Measurements from ENCODE around the gene TACR1.
"Not testable (repeated sequence)": the region's sequence is repeated elsewhere in the genome, so short reads cannot be mapped to it uniquely, and the experiment has no call there.

The TACR1 gene

DNA sequence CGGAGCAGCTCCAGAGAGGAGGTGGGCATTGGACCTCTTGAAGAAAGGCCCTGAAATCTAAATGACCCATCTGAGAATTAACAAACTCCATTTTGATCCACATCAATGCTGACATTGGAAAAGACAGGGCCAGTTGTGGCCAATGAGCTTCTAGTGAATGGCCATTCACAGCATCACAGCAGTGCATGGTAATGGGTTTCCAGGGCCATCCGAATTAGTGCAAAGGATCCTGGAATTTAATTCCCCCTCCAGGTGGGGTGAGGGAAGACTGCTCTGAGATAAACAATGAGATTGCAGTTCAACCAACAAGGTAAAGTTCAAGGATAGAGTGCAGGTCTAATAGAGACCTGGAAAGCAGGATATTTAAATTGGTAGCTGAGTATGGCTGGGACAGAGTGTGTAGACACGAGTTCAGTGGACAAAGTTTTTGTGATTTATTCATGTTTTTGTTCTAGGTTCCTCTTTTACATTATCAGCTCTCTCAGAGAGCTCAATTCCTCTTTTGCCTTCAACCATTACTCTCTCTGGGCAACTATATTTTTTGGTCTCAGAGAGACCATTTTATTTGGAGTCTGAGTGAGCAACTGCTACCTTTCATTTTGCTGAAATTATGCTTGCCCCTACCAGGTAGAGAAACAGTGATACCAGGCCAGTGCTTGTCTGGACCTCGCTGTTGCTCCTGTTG lies 5.0 kb downstream of the TACR1 start:
- DNase-seq = no peak

DNA sequence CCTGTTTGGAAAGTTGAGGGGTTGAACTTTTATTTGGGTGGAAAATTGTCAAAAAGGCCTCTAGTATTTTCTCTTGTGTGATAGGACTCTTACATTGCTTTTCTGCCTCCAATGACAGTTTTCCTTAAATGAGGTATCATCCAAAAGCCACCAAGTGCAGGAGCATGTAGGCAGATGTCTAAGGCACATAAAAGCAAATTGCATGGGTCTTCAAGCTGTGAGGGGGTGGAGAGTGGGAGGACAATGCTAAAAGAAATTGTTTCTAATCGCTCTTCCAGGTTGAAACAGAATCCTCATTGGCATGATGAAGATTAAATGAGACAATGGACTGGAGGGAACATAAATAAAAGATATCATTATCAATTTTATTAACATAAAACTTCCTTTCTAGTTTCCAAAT lies 6.8 kb downstream of the TACR1 start:
- DNase-seq = no peak

DNA sequence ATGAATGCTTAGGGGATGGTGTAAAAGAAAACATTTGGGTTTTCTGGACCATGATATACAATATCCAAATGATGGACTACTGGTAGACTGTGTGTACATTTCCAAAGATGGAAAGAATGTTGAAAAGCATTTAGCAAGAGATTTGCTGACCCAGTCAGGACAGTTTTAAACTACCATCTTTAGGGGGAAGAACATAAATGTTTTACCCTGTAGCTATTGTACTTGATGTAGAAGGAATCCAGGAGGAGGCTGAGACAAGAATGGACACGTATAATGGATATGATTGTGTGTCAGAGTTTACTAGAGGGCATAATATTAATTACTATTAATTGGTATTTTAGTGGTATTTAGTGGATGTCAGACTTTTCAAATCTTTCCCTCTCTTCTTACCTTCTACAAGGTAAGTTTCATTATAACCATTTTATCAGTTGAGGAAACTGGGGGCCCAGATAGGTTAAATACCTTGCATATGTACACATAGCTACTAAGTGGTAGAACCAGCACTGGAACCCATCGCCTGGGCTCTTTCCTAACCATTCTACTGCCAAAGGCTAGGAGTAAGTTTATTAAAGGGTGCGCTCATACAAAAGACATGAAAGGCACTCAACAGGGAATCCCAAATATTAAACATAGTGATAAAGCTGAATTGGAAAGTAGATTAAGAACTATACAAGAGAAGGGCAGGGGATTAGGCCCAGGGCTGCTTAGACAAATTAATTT lies 8.9 kb downstream of the TACR1 start:
- no peak for DNase-seq

DNA sequence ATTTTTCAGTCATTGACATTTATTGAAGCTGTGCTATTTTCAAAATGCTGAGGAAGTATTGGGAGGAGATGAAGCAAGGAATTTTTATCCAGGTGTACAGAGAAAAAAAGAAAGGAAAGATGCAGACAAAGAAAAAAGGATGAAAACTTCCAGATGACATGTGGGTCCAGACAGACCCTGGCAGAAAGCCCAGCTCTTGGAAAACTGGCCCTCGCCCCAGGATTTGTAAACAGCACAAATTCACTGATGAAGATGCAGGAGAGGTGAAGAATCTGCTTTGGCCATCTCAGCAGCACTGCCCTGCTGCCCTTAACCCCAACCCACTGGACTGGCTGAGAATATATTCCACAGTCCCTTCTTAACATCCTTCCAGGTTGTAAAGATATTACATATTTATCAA lies 12.5 kb downstream of the TACR1 start:
- no peak for DNase-seq

DNA sequence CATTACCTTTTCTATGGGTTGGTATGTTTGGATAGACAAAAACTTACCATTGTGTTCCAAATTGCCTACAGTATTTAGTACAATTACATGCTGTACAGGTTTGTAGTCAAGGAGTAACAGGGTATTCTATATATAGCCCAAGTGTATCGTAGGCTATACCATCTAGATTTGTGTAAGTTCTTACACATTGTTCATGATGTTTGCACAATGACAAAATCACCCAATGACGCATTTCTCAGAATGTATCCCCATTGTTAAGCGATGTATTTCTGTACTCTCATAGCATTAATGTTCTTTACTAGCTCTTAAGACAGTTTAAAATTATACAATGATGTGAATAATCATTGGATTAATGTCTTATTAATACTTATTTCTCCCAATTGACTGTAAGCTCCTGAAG lies 16.7 kb downstream of the TACR1 start:
- no peak for DNase-seq

DNA sequence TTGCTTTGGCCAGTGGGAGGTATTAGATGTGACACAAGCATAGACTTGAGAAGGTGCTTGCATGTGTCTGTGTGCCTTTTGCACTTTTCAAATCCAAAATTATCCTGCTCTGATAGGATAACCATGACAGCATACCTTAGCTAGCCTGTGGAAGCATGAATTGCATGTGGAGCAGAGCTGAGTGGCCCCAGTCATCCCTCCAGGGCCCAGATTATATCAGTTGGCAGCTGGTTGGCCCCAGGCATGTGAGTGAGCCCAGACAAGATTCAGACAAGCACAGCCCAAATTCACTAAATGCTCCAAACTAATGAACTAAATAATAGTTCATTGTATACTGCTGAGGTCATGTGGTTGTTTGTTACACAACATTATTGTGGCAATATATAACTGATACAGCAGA lies 18.8 kb downstream of the TACR1 start:
- DNase-seq = no peak

DNA sequence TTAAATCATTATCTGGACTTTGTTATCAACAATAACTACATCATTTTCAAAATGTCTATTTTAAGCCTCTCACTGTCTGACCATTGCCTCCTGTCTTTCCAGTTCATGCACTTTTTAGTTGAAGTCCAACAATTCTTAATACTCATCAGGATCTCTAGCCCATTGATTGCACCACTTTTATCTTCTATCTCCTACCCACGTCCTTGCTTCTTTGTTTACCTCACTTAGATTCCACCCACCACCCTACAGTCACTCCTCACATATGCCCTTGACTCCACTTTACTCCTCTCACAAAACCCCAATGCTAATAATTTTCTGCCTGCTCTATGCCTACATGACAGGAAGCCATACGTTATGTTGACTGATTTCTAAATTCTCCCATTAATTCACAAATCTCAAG lies 21.9 kb downstream of the TACR1 start:
- no peak for DNase-seq

DNA sequence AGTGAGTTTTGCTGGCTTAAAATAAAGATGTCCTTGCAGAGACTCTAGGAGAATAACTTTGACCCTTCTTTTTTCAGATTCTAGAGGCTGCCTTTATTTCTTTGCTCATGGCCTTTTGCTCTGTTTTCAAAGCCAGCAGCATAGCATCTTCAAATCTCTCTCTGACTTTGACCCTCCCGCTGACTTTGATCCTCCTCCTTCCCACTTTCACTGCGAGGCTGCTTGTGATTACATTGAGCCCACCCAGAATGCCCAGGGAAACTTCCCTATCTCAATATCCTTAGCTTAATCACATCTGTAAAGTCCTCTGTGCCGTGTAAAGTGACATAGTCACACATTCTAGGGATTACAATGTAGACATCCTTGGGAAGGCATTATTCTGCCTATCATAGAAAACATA lies 23.9 kb downstream of the TACR1 start:
- DNase-seq = no peak

DNA sequence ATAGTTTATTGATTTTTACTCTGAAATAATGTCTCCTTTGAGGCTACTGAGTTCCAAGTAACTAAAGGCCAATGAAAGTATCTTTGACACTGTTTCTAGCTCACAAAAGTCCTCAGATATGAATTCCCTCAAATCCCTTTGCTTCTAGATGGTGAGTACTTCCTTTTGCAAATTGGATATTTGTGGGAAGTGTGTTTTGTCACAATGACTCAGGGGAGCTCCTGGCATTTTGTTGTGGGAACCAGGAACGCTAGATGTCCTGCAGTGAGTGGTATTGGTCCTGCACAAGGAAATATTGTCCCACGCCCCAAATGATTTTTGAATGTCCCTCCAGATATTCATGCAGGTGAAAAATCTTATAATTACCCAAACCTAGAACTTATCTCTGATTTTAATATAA lies 24.3 kb downstream of the TACR1 start:
- DNase-seq = no peak

DNA sequence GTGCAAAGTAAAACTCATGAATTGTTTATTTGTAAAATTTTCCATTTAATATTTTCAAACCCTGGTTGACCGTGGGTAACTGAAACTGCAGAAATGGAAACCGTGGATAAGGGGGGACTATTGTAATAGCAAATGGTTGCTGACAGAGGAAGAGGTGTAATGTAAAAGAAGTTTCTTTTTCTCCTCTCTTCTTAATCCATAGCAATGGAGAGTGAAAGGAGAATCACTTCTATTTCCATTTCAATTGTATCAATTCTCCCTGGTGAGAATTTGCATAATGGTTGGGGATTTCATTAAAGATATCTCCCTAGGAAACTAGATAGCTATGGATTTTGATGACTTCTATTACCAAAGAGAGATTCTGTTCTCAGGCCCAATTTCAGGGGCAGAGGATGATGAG lies 24.8 kb downstream of the TACR1 start:
- DNase-seq = no peak

DNA sequence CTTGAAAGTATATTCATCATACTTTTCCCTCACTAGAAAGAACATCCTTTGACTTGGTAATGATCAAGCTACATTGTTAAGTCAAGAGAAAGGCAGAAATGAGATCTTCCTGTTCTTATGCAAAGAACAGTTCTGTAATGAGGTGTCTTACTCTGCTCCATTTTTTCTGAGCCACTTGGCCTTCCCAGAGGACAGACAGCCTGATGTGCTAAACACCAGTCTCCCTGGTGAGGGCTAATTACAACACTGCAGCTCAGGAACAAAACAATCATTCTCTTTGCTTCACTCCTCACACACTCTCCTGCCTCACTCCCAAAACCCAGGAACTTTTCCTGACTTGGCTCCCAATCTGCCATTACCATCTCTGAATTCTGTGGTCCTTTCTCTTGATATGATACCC lies 25.6 kb downstream of the TACR1 start:
- DNase-seq = no peak

DNA sequence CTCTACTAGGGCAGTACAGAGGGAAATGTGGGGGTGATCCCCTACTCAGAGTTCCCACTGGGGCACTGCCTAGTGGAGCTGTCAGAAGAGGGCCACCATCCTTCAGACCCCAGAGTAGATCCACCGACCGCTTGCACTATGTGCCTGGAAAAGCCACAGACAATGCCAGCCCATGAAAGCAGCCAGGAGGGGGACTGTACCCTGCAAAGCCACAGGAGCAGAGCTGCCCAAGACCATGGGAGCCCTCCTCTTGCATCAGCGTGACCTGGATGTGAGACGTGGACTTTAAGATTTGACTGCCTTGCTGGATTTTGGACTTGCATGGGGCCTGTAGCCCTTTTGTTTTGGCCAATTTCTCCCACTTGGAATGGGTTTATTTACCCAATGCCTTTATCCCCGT lies 27.9 kb downstream of the TACR1 start:
- not testable (repeated sequence) for DNase-seq

DNA sequence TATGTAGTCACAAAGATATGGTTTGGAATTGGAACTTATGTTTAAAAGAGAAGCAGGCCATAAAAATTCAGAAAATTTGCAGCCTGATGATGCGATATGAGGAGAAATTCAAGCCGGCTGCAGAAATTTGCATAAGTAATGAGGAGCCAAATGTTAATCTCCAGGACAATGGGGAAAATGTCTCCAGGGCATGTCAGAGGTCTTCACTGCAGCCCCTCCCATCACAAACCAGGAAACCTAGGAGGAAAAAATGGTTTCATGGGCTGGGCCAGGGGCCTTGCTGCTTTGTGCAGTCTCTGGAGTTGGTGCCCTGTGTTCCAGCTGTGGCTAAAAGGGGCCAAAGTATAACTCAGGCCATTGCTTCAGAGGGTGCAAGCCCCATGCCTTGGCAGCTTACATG lies 28.4 kb downstream of the TACR1 start:
- no peak for DNase-seq

DNA sequence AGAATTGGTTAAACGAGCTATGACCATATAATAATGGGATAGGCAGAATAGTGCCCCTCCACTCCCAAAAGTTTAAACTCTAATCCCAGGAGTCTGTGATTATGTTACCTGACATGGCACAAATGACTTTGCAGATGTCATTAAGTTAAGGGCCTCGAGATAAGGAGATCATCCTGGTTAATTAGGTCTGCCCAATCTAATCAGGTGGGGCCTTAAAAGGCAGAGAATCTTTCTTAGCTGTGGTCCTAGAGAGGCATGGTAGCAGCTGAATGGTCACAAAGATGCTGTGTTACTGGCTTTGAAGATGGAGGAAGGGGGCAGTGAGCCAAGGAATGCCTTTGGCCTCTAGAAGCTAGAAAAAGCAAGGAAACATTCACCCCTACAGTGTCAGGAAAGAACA lies 31.1 kb downstream of the TACR1 start:
- no peak for DNase-seq

DNA sequence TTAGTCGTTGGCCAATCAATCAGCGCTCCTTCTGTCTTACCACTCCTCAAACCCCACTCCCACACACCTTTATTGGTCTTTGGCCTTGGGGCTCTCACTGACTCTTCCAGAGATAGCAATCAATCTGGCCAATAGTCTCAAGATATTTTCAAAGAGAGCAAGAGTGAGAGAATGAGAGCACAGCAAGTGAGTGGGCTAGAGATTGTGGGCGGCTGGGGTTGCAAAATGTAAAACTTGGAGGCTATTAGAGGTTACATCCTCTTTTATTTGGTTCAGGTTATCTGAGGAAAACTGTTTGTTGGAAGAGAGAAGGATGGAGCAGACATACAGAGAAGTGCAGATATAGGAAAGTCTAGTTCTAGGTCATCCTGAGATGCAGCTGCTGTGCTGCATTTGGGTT lies 32.8 kb downstream of the TACR1 start:
- no peak for DNase-seq

DNA sequence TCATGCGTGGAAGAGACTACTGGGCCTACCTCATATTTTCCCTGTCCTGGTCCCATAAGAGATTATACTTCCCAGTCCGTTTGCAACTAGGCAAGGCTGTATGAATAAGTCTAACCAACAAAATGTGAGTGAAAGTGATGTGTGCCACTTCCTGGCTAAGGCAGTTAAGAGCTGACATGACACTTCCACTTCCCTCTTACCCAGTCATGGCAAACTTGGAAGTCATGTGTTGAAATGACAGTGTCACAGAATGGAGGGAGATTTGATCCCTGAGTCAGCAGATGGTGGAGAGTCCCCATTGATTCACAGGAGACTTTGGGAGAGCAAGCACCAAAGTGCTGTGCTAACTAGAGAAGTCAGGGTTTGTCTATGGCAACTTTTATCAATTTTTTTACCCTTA lies 36.4 kb downstream of the TACR1 start:
- peak; percentile 5 for DNase-seq

DNA sequence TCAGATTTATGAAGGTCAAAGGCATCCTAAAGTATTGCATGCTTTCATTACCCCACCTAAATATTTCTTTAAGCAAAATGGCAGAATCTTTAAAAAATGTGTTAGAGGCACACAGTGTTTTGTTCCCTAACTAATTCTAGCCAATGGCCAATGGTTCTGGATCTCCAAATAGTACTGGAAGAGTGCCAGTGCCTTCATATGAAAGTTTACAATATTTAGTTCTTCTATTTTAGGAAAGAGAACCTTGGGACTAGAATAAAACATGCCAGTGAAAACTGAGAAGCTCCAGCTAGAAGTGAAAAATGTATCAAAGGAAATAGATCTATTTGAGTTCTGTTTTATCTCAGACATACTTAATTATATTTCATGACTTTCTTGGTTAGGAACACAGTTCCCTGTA lies 37.1 kb downstream of the TACR1 start:
- no peak for DNase-seq

DNA sequence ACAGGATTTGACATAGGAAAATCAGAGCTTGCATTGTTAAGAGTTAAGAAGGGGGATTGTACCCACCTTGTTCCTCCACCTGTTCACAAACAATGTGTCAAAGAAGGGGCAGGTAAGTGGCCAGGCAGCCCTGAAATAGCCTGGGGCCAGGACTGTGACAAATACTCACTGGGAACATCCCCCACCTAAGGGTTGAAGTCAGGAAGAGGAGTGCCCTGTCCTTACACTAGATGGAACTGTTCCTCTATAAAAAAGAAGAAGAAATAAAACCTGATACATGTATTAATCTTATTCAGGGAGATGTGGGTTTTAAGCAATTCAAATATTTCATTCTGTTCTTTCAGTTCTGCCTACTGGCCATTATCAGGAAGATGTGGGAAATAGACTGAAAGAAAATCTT lies 41.9 kb downstream of the TACR1 start:
- no peak for DNase-seq

DNA sequence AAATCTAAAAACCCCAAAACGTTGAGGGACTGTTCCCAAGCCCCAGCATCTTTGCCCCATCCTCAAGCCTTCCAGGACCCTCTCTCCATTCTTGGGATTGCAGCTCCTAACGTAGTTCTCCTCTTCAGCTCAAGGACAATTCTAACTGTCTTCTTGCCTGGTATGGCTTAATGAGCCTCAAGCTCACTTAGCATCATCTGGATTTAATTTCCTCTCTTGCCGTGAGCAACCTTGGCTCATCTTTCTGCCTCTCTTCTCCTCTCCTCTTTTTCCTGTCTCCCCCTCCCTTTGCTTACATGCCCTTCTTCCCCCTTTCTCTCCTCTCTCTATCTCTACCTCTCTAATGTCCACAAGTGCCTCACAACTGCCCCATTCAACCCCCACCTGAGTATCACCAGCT lies 44.2 kb downstream of the TACR1 start:
- DNase-seq = no peak

DNA sequence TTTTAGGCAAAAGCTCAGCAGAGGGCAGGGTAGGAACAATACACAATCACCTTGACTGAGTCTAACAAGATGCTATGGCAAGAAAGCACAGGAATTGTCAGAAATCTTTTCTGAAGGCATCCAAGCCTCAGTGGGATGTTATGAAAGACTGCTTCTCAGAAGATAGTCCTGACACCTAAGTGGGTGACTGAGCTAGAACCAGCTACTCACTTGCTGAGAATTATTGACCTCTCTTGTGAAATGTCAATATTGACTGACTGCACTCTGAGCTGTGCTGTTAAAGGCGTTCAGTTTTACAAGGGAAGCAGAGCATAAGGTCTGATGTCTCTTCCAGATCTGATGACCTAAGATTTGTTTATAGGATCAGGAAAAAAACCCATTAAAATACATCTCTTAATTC lies 46.1 kb downstream of the TACR1 start:
- no peak for DNase-seq

DNA sequence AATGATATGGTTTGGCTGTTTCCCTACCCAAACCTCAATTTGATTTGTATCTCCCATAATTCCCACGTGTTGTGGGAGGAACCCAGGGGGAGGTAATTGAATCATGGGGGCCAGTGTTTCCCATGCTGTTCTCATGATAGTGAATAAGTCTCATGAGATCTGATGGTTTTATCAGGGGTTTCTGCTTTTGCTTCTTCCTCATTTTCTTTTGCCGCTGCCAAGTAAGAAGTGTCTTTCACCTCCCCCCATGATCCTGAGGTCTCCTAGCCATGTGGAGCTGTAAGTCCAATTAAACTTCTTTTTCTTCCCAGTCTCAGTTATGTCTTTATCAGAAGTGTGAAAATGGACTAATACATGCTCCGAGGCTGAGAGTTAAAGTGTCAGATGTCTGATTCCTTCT lies 47.1 kb downstream of the TACR1 start:
- DNase-seq = not testable (repeated sequence)

DNA sequence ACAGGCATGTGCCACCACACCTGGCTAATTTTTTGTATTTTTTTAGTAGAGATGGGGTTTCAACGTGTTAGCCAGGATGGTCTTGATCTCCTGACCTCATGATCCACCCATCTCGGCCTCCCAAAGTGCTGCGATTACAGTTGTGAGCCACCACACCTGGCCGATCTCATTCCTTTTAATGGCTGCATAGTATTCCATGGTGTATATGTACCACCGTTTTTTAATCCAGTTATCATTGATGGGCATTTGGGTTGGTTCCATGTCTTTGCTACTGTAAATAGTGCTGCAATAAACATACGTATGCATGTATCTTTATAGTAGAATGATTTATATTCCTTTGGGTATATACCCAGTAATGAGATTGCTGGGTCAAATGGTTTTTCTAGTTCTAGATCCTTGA lies 51.4 kb downstream of the TACR1 start:
- not testable (repeated sequence) for DNase-seq

DNA sequence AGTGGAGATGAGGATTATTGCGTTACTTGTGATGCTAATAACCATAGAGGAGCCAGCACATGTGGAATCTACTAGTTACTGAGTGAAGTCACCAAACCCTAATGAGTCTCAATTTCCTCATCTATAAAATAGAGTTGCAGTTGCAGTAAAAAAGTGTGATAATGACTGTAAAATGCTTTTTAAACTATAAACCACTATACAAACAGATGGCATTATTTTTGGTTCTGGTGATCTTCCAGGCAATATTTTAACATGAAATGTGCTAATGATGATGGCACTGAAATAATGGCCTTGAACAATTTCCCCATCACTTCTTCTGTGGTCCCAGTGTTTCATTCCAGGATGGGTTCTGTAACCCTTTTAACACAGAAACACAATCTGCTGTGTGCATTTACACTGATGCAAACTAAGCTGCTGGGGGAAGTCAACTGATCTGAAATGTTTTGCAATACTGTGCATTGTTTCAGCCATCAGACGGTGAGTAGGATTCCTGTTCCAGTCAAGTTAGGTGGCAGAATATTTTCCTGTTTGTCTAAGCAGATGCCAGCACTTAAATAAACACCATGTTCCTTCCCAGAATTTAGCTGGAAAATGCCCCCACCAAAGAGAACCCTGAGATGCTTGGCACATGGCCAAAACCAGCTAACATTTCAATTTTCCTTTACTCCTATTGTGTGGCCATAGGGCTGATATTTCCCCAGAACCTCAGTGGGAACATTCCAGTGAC lies 52.6 kb downstream of the TACR1 start:
- no peak for DNase-seq

DNA sequence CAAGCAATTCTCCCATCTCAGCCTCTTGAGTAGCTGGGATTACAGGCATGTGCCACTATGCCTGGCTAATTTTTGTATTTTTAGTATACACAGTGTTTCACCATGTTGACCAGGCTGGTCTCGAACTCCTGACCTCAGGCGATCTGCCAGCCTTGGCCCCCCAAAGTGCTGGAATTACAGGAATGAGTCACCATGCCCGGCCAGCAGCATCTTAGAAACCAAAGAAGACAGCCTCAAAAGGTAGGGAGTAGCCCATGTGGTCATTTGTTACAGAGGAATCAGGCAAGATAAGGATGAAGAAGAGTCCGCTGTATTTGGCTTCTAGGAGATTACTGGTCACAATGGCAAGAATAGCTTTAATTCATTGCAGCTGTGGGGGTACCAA lies 53.1 kb downstream of the TACR1 start:
- DNase-seq = not testable (repeated sequence)
